ENCODE results near the gene TRIB2.

The TRIB2 gene

GRCh38 chr2:12762337-12762736 lies 45.6 kb downstream of the TRIB2 start:
- H2AK5ac ChIP-seq (ENCODE audit: low read length, severe bottlenecking): no peak overlapping the region
- no peak overlapping the region for H3K4me2 ChIP-seq (ENCODE audit: low read length, poor library complexity, severe bottlenecking)
- H2BK12ac ChIP-seq (ENCODE audit: low read length in 2 of 2): peak overlapping the region; percentile 49 to 77
- peak overlapping the region in 1 of 2 experiments; percentile 81 for H3K4ac ChIP-seq (ENCODE audit: low read depth in 1 of 2, low read length in 2 of 2)
- no peaks in the 10 kb centered on the region for H3K9me3 ChIP-seq (ENCODE audit: control insufficient read depth, low read length)
- no peak overlapping the region for H3K27ac ChIP-seq (ENCODE audit: low read length, poor library complexity, severe bottlenecking)
- H3K9ac ChIP-seq (ENCODE audit: low read length): no peak overlapping the region
- H3K14ac ChIP-seq (ENCODE audit: low read length in 2 of 2): no peak overlapping the region
- no peak overlapping the region for H2BK15ac ChIP-seq (ENCODE audit: low read depth, poor library complexity, severe bottlenecking)
- no peak overlapping the region for H3K4me3 ChIP-seq (ENCODE audit: insufficient read depth in 1 of 2, low read depth in 1 of 2, low read length in 2 of 2)
- no peaks in the 10 kb centered on the region for H3K27me3 ChIP-seq (ENCODE audit: control insufficient read depth in 1 of 2, insufficient read depth in 1 of 2, low read length in 2 of 2)
- no peaks in the 10 kb centered on the region for H3K36me3 ChIP-seq (ENCODE audit: control insufficient read depth in 1 of 2, insufficient read depth in 2 of 2, low read depth in 1 of 2, low read length in 2 of 2)
- DNase-seq: no peak
- H3K4me1 ChIP-seq (ENCODE audit: control insufficient read depth, insufficient read depth, low read depth, low read length): peaks cover 2% of the 10 kb centered on the region
- peak overlapping the region; percentile 35 for H2BK120ac ChIP-seq (ENCODE audit: low read depth, low read length)
- no peak overlapping the region for H2BK5ac ChIP-seq (ENCODE audit: low read depth, low read length, poor library complexity, severe bottlenecking)
- peak overlapping the region; percentile 19 for H4K8ac ChIP-seq (ENCODE audit: low read length)
- no peak overlapping the region for H4K91ac ChIP-seq (ENCODE audit: low read length)
- WGBS: 95% methylated on average over 2 of the region's 2 CpGs
- H3K79me1 ChIP-seq (replicated peaks; ENCODE audit: low read length, poor library complexity, severe bottlenecking): no peaks in the 10 kb centered on the region
- no peak overlapping the region for H2AFZ ChIP-seq (ENCODE audit: low read depth, low read length)
- H3K18ac ChIP-seq (ENCODE audit: low read depth in 1 of 2, low read length in 2 of 2): peak overlapping the region; percentile 58 to 66
- H3K23ac ChIP-seq (ENCODE audit: low read length in 2 of 2): no peak overlapping the region

GRCh38 chr2:12762976-12763375 lies 46.2 kb downstream of the TRIB2 start:
- Histone ChIP-seq H2AK5ac (ENCODE audit: low read length, severe bottlenecking) (no peak overlapping the region), H2BK5ac (ENCODE audit: low read depth, low read length, poor library complexity, severe bottlenecking) (no peak overlapping the region), H3K18ac (ENCODE audit: low read depth in 1 of 2, low read length in 2 of 2) (peak overlapping the region in 1 of 2 experiments; percentile 80), H4K8ac (ENCODE audit: low read length) (no peak overlapping the region), H3K36me3 (ENCODE audit: control insufficient read depth in 1 of 2, insufficient read depth in 2 of 2, low read depth in 1 of 2, low read length in 2 of 2) (no peaks in the 10 kb centered on the region), H3K4me2 (ENCODE audit: low read length, poor library complexity, severe bottlenecking) (no peak overlapping the region), H3K27me3 (ENCODE audit: control insufficient read depth in 1 of 2, insufficient read depth in 1 of 2, low read length in 2 of 2) (no peaks in the 10 kb centered on the region), H3K23ac (ENCODE audit: low read length in 2 of 2) (no peak overlapping the region), H4K91ac (ENCODE audit: low read length) (no peak overlapping the region), H2BK15ac (ENCODE audit: low read depth, poor library complexity, severe bottlenecking) (no peak overlapping the region), H3K79me1 (replicated peaks; ENCODE audit: low read length, poor library complexity, severe bottlenecking) (no peaks in the 10 kb centered on the region), H3K27ac (ENCODE audit: low read length, poor library complexity, severe bottlenecking) (no peak overlapping the region), H3K9me3 (ENCODE audit: control insufficient read depth, low read length) (no peaks in the 10 kb centered on the region), H3K9ac (ENCODE audit: low read length) (no peak overlapping the region), H2BK120ac (ENCODE audit: low read depth, low read length) (no peak overlapping the region), H3K4ac (ENCODE audit: low read depth in 1 of 2, low read length in 2 of 2) (peak overlapping the region in 1 of 2 experiments; percentile 81), H3K14ac (ENCODE audit: low read length in 2 of 2) (no peak overlapping the region), H2BK12ac (ENCODE audit: low read length in 2 of 2) (peak overlapping the region in 1 of 2 experiments; percentile 88), H2AFZ (ENCODE audit: low read depth, low read length) (no peak overlapping the region), H3K4me3 (ENCODE audit: insufficient read depth in 1 of 2, low read depth in 1 of 2, low read length in 2 of 2) (no peak overlapping the region), H3K4me1 (ENCODE audit: control insufficient read depth, insufficient read depth, low read depth, low read length) (peaks cover 2% of the 10 kb centered on the region)
- no peak for DNase-seq
- 89% methylated on average over 4 of the region's 4 CpGs for WGBS

- no peak overlapping the region for H2BK15ac ChIP-seq (ENCODE audit: low read depth, poor library complexity, severe bottlenecking)
- H2BK120ac ChIP-seq (ENCODE audit: low read depth, low read length): no peak overlapping the region
- no peak overlapping the region for H3K23ac ChIP-seq (ENCODE audit: low read length in 2 of 2)
- no peak overlapping the region for H2BK5ac ChIP-seq (ENCODE audit: low read depth, low read length, poor library complexity, severe bottlenecking)
- no peak overlapping the region for H2AFZ ChIP-seq (ENCODE audit: low read depth, low read length)
- H3K79me1 ChIP-seq (replicated peaks; ENCODE audit: low read length, poor library complexity, severe bottlenecking): no peaks in the 10 kb centered on the region
- peaks cover 2% of the 10 kb centered on the region for H3K4me1 ChIP-seq (ENCODE audit: control insufficient read depth, insufficient read depth, low read depth, low read length)
- no peak overlapping the region for H3K9ac ChIP-seq (ENCODE audit: low read length)
- DNase-seq: no peak
- H3K4ac ChIP-seq (ENCODE audit: low read depth in 1 of 2, low read length in 2 of 2): no peak overlapping the region
- no peak overlapping the region for H4K8ac ChIP-seq (ENCODE audit: low read length)
- H3K27ac ChIP-seq (ENCODE audit: low read length, poor library complexity, severe bottlenecking): no peak overlapping the region
- H3K9me3 ChIP-seq (ENCODE audit: control insufficient read depth, low read length): no peaks in the 10 kb centered on the region
- H2AK5ac ChIP-seq (ENCODE audit: low read length, severe bottlenecking): no peak overlapping the region
- H2BK12ac ChIP-seq (ENCODE audit: low read length in 2 of 2): peak overlapping the region in 1 of 2 experiments; percentile 52
- no peak overlapping the region for H3K14ac ChIP-seq (ENCODE audit: low read length in 2 of 2)
- H3K4me3 ChIP-seq (ENCODE audit: insufficient read depth in 1 of 2, low read depth in 1 of 2, low read length in 2 of 2): no peak overlapping the region
- no peak overlapping the region for H3K18ac ChIP-seq (ENCODE audit: low read depth in 1 of 2, low read length in 2 of 2)
- 69% methylated on average over 3 of the region's 4 CpGs for WGBS
- no peaks in the 10 kb centered on the region for H3K27me3 ChIP-seq (ENCODE audit: control insufficient read depth in 1 of 2, insufficient read depth in 1 of 2, low read length in 2 of 2)
- H3K36me3 ChIP-seq (ENCODE audit: control insufficient read depth in 1 of 2, insufficient read depth in 2 of 2, low read depth in 1 of 2, low read length in 2 of 2): no peaks in the 10 kb centered on the region
- H3K4me2 ChIP-seq (ENCODE audit: low read length, poor library complexity, severe bottlenecking): no peak overlapping the region
- no peak overlapping the region for H4K91ac ChIP-seq (ENCODE audit: low read length)
Measured at GRCh38 chr2:12763486-12763885, 46.8 kb downstream of the TRIB2 start.

- H2BK15ac ChIP-seq (ENCODE audit: low read depth, poor library complexity, severe bottlenecking): no peak overlapping the region
- no peaks in the 10 kb centered on the region for H3K27me3 ChIP-seq (ENCODE audit: control insufficient read depth in 1 of 2, insufficient read depth in 1 of 2, low read length in 2 of 2)
- no peak overlapping the region for H3K4me3 ChIP-seq (ENCODE audit: insufficient read depth in 1 of 2, low read depth in 1 of 2, low read length in 2 of 2)
- H2AK5ac ChIP-seq (ENCODE audit: low read length, severe bottlenecking): no peak overlapping the region
- no peak overlapping the region for H3K9ac ChIP-seq (ENCODE audit: low read length)
- DNase-seq: no peak
- no peak overlapping the region for H2BK5ac ChIP-seq (ENCODE audit: low read depth, low read length, poor library complexity, severe bottlenecking)
- H3K79me1 ChIP-seq (replicated peaks; ENCODE audit: low read length, poor library complexity, severe bottlenecking): no peaks in the 10 kb centered on the region
- H3K4ac ChIP-seq (ENCODE audit: low read depth in 1 of 2, low read length in 2 of 2): peak overlapping the region in 1 of 2 experiments; percentile 91
- no peak overlapping the region for H2BK120ac ChIP-seq (ENCODE audit: low read depth, low read length)
- H3K36me3 ChIP-seq (ENCODE audit: control insufficient read depth in 1 of 2, insufficient read depth in 2 of 2, low read depth in 1 of 2, low read length in 2 of 2): no peaks in the 10 kb centered on the region
- 98% methylated on average over 4 of the region's 4 CpGs for WGBS
- H4K91ac ChIP-seq (ENCODE audit: low read length): no peak overlapping the region
- peak overlapping the region in 1 of 2 experiments; percentile 74 for H3K14ac ChIP-seq (ENCODE audit: low read length in 2 of 2)
- no peak overlapping the region for H3K4me2 ChIP-seq (ENCODE audit: low read length, poor library complexity, severe bottlenecking)
- no peak overlapping the region for H4K8ac ChIP-seq (ENCODE audit: low read length)
- no peak overlapping the region for H2AFZ ChIP-seq (ENCODE audit: low read depth, low read length)
- H3K4me1 ChIP-seq (ENCODE audit: control insufficient read depth, insufficient read depth, low read depth, low read length): no peaks in the 10 kb centered on the region
- no peaks in the 10 kb centered on the region for H3K9me3 ChIP-seq (ENCODE audit: control insufficient read depth, low read length)
- H3K27ac ChIP-seq (ENCODE audit: low read length, poor library complexity, severe bottlenecking): no peak overlapping the region
- peak overlapping the region; percentile 72 to 79 for H3K18ac ChIP-seq (ENCODE audit: low read depth in 1 of 2, low read length in 2 of 2)
- H2BK12ac ChIP-seq (ENCODE audit: low read length in 2 of 2): peak overlapping the region; percentile 28 to 90
- H3K23ac ChIP-seq (ENCODE audit: low read length in 2 of 2): no peak overlapping the region
Measured at GRCh38 chr2:12764075-12764730, 47.5 kb downstream of the TRIB2 start.
